Parathyroid adenoma (tissue), 2 donors: ENCODE data around the gene FEM1B.

Source experiments
- H2AFZ ChIP-seq: fragments of 300-600 bp; sonication (generic); one replicate; pipeline ENCODE4 v1.7.0; 2017; ENCODE audit warnings: antibody characterized with exemption, mild to moderate bottlenecking
- H3K27ac ChIP-seq: fragments of 300-600 bp; sonication (generic); one replicate; pipeline ENCODE4 v1.7.0; 2017
- H3K27me3 ChIP-seq: fragments of 300-600 bp; sonication (generic); one replicate; pipeline ENCODE4 v1.7.0; 2017; ENCODE audit warnings: low read length; ENCODE audit not compliant: control insufficient read depth, insufficient read depth
- H3K36me3 ChIP-seq: fragments of 300-600 bp; sonication (generic); one replicate; pipeline ENCODE4 v1.7.0; 2017; ENCODE audit warnings: low read length; ENCODE audit not compliant: control insufficient read depth, insufficient read depth
- H3K4me1 ChIP-seq: fragments of 300-600 bp; sonication (generic); one replicate; pipeline ENCODE4 v1.7.0; 2017; ENCODE audit warnings: control low read depth
- H3K4me2 ChIP-seq: fragments of 300-600 bp; sonication (generic); one replicate; pipeline ENCODE4 v1.7.0; 2017; ENCODE audit warnings: low read length
- H3K4me3 ChIP-seq: fragments of 300-600 bp; sonication (generic); one replicate; pipeline ENCODE4 v1.7.0; 2017; ENCODE audit warnings: low read depth, low read length
- H3K79me2 ChIP-seq: fragments of 300-600 bp; sonication (generic); one replicate; pipeline ENCODE4 v1.7.0; 2017; ENCODE audit warnings: control low read depth
- H3K9ac ChIP-seq: fragments of 300-600 bp; sonication (generic); one replicate; pipeline ENCODE4 v1.7.0; 2017; ENCODE audit warnings: mild to moderate bottlenecking
- H3K9me3 ChIP-seq: fragments of 300-600 bp; sonication (generic); one replicate; pipeline ENCODE4 v1.7.0; 2017; ENCODE audit warnings: low read length; ENCODE audit not compliant: control insufficient read depth
- CTCF ChIP-seq: fragments of 300-600 bp; sonication (generic); IDR thresholded peaks from one replicate; pipeline ENCODE4 v1.7.0; 2017; ENCODE audit warnings: antibody characterized with exemption, mild to moderate bottlenecking
- donor health status: primary hyperparathyroidism.

Gene FEM1B

GRCh38 chr15:68272721-68273271 is 4.7 kb upstream of the FEM1B start:
- H3K9me3 ChIP-seq, result no peaks in the 10 kb centered on the region
- H3K27me3 ChIP-seq, result no peaks in the 10 kb centered on the region
- no peak overlapping the region for H3K27ac ChIP-seq
- H3K4me2 ChIP-seq, result no peak overlapping the region
- no peak for TF ChIP-seq CTCF
- no peaks in the 10 kb centered on the region for H3K4me1 ChIP-seq
- no peaks in the 10 kb centered on the region for H3K36me3 ChIP-seq
- H3K79me2 ChIP-seq, result no peaks in the 10 kb centered on the region
- H3K9ac ChIP-seq, result no peak overlapping the region
- no peak overlapping the region for H3K4me3 ChIP-seq
- no peak overlapping the region for H2AFZ ChIP-seq

GRCh38 chr15:68274201-68274848 is 3.2 kb upstream of the FEM1B start:
- H3K27ac ChIP-seq, result no peak overlapping the region
- TF ChIP-seq CTCF, result no peak
- H3K36me3 ChIP-seq, result no peaks in the 10 kb centered on the region

DNA sequence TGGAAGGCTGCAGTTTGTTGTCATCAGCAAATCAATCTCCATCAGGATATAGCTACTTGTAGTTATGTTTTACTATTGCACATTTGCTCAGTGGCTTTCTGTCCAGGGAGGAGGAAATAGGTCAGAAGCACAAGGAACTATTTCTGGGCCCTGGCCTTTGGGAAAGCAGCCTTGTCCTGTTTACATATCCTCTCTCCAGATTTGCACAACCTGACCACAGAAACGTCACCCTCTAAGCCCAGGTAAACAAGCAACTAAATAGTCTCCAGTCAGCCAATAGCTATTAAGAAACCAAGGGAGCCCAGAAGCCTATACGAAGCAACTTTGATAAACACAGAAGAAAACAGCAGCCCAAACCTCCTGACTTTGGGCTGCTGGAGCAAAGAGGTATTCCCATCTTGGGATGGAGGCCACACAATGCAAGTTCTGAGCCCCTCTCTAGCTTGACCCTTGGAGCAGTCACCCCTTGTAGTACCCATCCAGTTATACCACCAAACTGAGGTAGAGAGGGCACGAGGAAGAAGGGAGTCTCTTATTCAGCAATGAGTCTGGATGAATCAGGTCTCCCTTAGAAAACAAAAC is 2.3 kb upstream of the FEM1B start:
- Histone ChIP-seq H3K4me1 (peaks cover 1% of the 10 kb centered on the region), H2AFZ (no peak overlapping the region)

More at GRCh38 chr15:68274201-68274848, 3.2 kb upstream of the FEM1B start:
- H3K4me1 ChIP-seq, result no peaks in the 10 kb centered on the region
- H3K4me3 ChIP-seq, result no peak overlapping the region
- H3K9ac ChIP-seq, result no peak overlapping the region
- no peak overlapping the region for H3K4me2 ChIP-seq
- peaks cover 7% of the 10 kb centered on the region for H3K79me2 ChIP-seq
- H2AFZ ChIP-seq, result no peak overlapping the region
- no peaks in the 10 kb centered on the region for H3K27me3 ChIP-seq
- H3K9me3 ChIP-seq, result no peaks in the 10 kb centered on the region

DNA sequence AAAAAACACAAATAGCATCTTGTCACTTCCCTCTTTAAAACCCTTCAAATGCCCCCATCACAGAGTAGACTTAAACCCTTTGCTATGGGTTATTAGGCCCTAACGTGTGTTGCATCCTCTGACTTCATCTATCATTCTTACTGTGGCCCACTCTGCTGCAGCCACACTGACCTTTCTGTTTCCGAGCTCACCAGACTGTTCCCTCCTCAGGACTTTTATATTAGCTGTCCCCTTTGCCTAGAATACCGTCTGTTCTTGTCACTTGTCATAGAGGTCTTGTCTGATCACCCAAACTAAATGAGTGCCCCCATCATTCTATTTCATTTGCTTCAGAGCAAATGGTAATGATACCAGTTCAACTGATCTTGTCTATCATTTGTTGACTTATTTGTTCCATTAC is 877 bp upstream of the FEM1B start:
- no peaks in the 10 kb centered on the region for H3K9me3 ChIP-seq
- H2AFZ ChIP-seq, result peak overlapping the region; percentile 99
- H3K4me2 ChIP-seq, result peak overlapping the region; percentile 93
- TF ChIP-seq CTCF, result no peak
- no peaks in the 10 kb centered on the region for H3K36me3 ChIP-seq
- peak overlapping the region; percentile 88 for H3K4me3 ChIP-seq
- H3K79me2 ChIP-seq, result peaks cover 16% of the 10 kb centered on the region
- no peak overlapping the region for H3K9ac ChIP-seq
- H3K27ac ChIP-seq, result peak overlapping the region; percentile 100
- H3K27me3 ChIP-seq, result no peaks in the 10 kb centered on the region
- H3K4me1 ChIP-seq, result peaks cover 6% of the 10 kb centered on the region

More for the DNA sequence above, 2.3 kb upstream of the FEM1B start:
- no peak for TF ChIP-seq CTCF
- no peak overlapping the region for H3K4me3 ChIP-seq
- no peaks in the 10 kb centered on the region for H3K9me3 ChIP-seq
- peaks cover 13% of the 10 kb centered on the region for H3K79me2 ChIP-seq
- no peak overlapping the region for H3K27ac ChIP-seq
- no peak overlapping the region for H3K4me2 ChIP-seq
- H3K9ac ChIP-seq, result no peak overlapping the region
- no peaks in the 10 kb centered on the region for H3K27me3 ChIP-seq
- H3K36me3 ChIP-seq, result no peaks in the 10 kb centered on the region
